GM23338 (cell line): ENCODE results near the gene EFCAB8. TPM values are rescaled to one million over a fixed set of nuclear protein-coding genes. Genes with fewer than 3 reads are reported as not detected.

Experiments
- ATAC-seq: fragments of 200-7000 bp; cut with Tn5 transposase; 3 replicates; pipeline ENCODE4 v1.9.1; 2020
- DNase-seq: peaks from one replicate; pipeline ENCODE4 v3.0.0-alpha.2; 2015; ENCODE audit warnings: low spot score
- H2AFZ ChIP-seq: fragments of 200-600 bp; sonication (generic); 2 replicates; pipeline ENCODE4 v1.8.0; 2016; ENCODE audit warnings: antibody characterized with exemption, mild to moderate bottlenecking, moderate library complexity
- H3F3A ChIP-seq: fragments of 200-600 bp; sonication (generic); replicated peaks from 2 replicates; pipeline ENCODE4 v1.8.0; 2017; ENCODE audit warnings: antibody characterized with exemption, mixed run types, low read depth
- H3K27ac ChIP-seq: fragments of 200-600 bp; sonication (generic); 2 replicates; pipeline ENCODE4 v1.6.1; 2016; ENCODE audit warnings: low read depth
- H3K27me3 ChIP-seq: fragments of 200-600 bp; sonication (generic); 2 replicates; pipeline ENCODE4 v1.8.0; 2016; ENCODE audit warnings: mild to moderate bottlenecking, mixed run types, moderate library complexity; ENCODE audit not compliant: insufficient read depth
- H3K36me3 ChIP-seq: fragments of 200-600 bp; sonication (generic); 2 replicates; pipeline ENCODE4 v1.8.0; 2016; ENCODE audit warnings: mild to moderate bottlenecking; ENCODE audit not compliant: insufficient read depth
- H3K4me1 ChIP-seq: fragments of 200-600 bp; sonication (generic); 2 replicates; pipeline ENCODE4 v1.8.0; 2016; ENCODE audit warnings: mild to moderate bottlenecking, moderate library complexity; ENCODE audit not compliant: insufficient read depth
- H3K4me2 ChIP-seq: fragments of 200-600 bp; sonication (generic); 2 replicates; pipeline ENCODE4 v1.7.1; 2017; ENCODE audit warnings: mixed run types
- H3K4me3 ChIP-seq: fragments of 200-600 bp; sonication (generic); 2 replicates; pipeline ENCODE4 v1.6.1; 2016; ENCODE audit warnings: mixed run types
- H3K79me2 ChIP-seq: fragments of 200-600 bp; sonication (generic); replicated peaks from 2 replicates; pipeline ENCODE4 v1.8.0; 2017; ENCODE audit warnings: mild to moderate bottlenecking; ENCODE audit not compliant: insufficient read depth
- H3K9me2 ChIP-seq: fragments of 200-600 bp; sonication (generic); 2 replicates; pipeline ENCODE4 v1.8.0; 2017; ENCODE audit not compliant: insufficient read depth
- H4K20me1 ChIP-seq: fragments of 200-600 bp; sonication (generic); replicated peaks from 2 replicates; pipeline ENCODE4 v1.8.0; 2017; ENCODE audit warnings: mild to moderate bottlenecking; ENCODE audit not compliant: insufficient read depth
- H3K27ac Mint-ChIP-seq: 2 replicates; pipeline ENCODE4 v1.8.0; 2020; ENCODE audit warnings: inconsistent platforms, mild to moderate bottlenecking, moderate library complexity, mixed read lengths
- H3K27me3 Mint-ChIP-seq: 3 replicates; pipeline ENCODE4 v1.8.0; 2022; ENCODE audit warnings: low read depth, mild to moderate bottlenecking, moderate library complexity, mixed read lengths, inconsistent platforms; ENCODE audit not compliant: insufficient read depth, poor library complexity
- H3K36me3 Mint-ChIP-seq: 3 replicates; pipeline ENCODE4 v1.8.0; 2021; ENCODE audit warnings: low read depth, mild to moderate bottlenecking, inconsistent platforms, moderate library complexity, mixed read lengths
- H3K4me1 Mint-ChIP-seq: 3 replicates; pipeline ENCODE4 v1.8.0; 2020; ENCODE audit warnings: mild to moderate bottlenecking, inconsistent platforms, mixed read lengths
- H3K4me3 Mint-ChIP-seq: 3 replicates; pipeline ENCODE4 v1.8.0; 2021; ENCODE audit warnings: moderate library complexity, mild to moderate bottlenecking, inconsistent platforms, mixed read lengths
- H3K9me3 Mint-ChIP-seq: 3 replicates; pipeline ENCODE4 v1.8.0; 2020; ENCODE audit warnings: moderate library complexity, mild to moderate bottlenecking, inconsistent platforms, mixed read lengths
- CREB1 ChIP-seq: fragments of 250-450 bp; sonication (Bioruptor Pico); IDR thresholded peaks from 2 replicates; pipeline ENCODE4 v1.5.0; 2020; ENCODE audit warnings: low read depth, mild to moderate bottlenecking, moderate library complexity
- CTCF ChIP-seq, 2 experiments: fragments of 200-600 bp in 1 of 2; sonication (generic) in 1 of 2; conservative IDR thresholded peaks; 2 replicates each; pipeline versions ENCODE4 v1.5.1 to v1.6.1; 2016 to 2017; ENCODE audit warnings: antibody characterized with exemption in 2 of 2, low read depth in 2 of 2, mild to moderate bottlenecking in 2 of 2, moderate library complexity in 1 of 2
- EZH2phosphoT487 ChIP-seq: fragments of 200-600 bp; sonication (generic); IDR thresholded peaks from one replicate; pipeline ENCODE4 v1.8.1; 2018; ENCODE audit warnings: antibody characterized with exemption; ENCODE audit not compliant: unreplicated experiment
- NANOG ChIP-seq: IDR thresholded peaks from 2 replicates; pipeline ENCODE4 v1.6.1; 2016; ENCODE audit warnings: antibody characterized with exemption, borderline replicate concordance
- POLR2AphosphoS5 ChIP-seq: IDR thresholded peaks from 2 replicates; pipeline ENCODE4 v1.6.1; 2016; ENCODE audit warnings: antibody characterized with exemption, low read depth
- REST ChIP-seq: IDR thresholded peaks from one replicate; pipeline ENCODE4 v1.6.1; 2018; ENCODE audit warnings: antibody characterized with exemption; ENCODE audit not compliant: unreplicated experiment
- STAT1 ChIP-seq: IDR thresholded peaks from one replicate; pipeline ENCODE4 v1.6.1; 2016; ENCODE audit warnings: antibody characterized with exemption; ENCODE audit not compliant: unreplicated experiment
- ZNF114 ChIP-seq: fragments of 250-450 bp; sonication (Bioruptor Pico); IDR thresholded peaks from 2 replicates; pipeline ENCODE4 v1.5.0; 2020; ENCODE audit warnings: mild to moderate bottlenecking, moderate library complexity
- ZNF331 ChIP-seq: fragments of 250-450 bp; sonication (Bioruptor Pico); IDR thresholded peaks from 2 replicates; pipeline ENCODE4 v1.5.0; 2020; ENCODE audit warnings: low read depth, mild to moderate bottlenecking, moderate library complexity
- polyA plus RNA-seq: library from polyadenylated mRNA; unstranded; fragments of >200 nt; fragmentation: Nextera tagmentation; extraction: Ambion mirVana; gene quantifications from 2 replicates; pipeline ENCODE4 v1.2.1, GENCODE V29; 2016
- total RNA-seq: library from RNA; depleted of rRNA; stranded (reverse); fragments of >200 nt; shearing (Covaris generic); gene quantifications from 2 replicates; pipeline ENCODE4 v1.2.3, GENCODE V29; 2014
- TF ChIP-seq, protein P1 (sequence below): IDR thresholded peaks from 2 replicates; pipeline ENCODE4 v1.6.1; 2016; ENCODE audit warnings: antibody characterized with exemption
- TF ChIP-seq, protein P2 (sequence below): fragments of 250-450 bp; sonication (Bioruptor Pico); IDR thresholded peaks from 2 replicates; pipeline ENCODE4 v1.5.0; 2020; ENCODE audit warnings: mild to moderate bottlenecking, moderate library complexity

EFCAB8 gene
- total and polyA plus RNA-seq, 2 experiments from 2014 or later = 0.35 TPM; not detected in 1

DNA sequence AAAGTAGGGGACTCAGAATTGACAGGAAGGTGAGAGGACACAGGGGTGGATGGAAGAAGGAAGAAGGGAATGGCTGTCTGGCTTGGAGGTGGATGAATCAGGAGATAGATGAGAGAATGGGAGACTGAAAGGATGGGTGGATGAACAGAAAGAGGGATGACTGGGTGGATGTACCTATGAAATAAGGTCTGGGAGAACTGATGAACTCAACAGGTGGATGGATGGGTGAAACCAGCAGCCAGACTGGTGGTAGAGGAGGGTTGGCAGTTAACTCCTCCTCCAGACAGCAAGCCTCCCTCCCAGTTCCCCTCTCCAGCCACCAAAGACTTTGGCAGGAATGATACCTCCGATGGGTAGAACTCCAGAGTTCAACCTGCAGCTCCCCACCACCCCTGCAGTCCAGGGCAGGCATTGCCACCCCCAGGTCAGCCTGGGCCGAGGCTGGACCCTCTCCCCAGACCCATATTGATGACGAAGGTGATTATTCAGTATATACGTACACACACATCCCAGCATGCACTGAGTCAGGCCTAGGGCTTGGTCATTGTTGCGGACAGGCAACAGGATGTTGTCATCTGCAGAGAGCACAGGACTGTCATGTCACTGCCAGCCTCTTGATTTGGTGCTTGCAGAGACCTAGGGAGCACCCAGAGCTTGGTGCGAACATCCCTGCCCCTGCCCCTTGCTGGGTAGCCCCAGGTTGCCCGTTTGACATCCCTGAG, 143.5 kb downstream of the EFCAB8 start:
- Histone ChIP-seq H3K27ac (no peak overlapping the region), H3K4me3 (no peak overlapping the region), H3F3A (no peaks in the 10 kb centered on the region), H2AFZ (no peak overlapping the region), H3K27me3 (no peaks in the 10 kb centered on the region), H3K79me2 (no peaks in the 10 kb centered on the region), H3K9me2 (no peaks in the 10 kb centered on the region), H3K4me2 (no peak overlapping the region), H4K20me1 (no peaks in the 10 kb centered on the region), H3K4me1 (no peaks in the 10 kb centered on the region), H3K36me3 (no peaks in the 10 kb centered on the region)
- peak; percentile 34; the same call in 2 of the 3 replicates for ATAC-seq
- no peaks in the 10 kb centered on the region for H3K4me1 Mint-ChIP-seq
- peaks cover 4% of the 10 kb centered on the region; the same call in 2 of the 3 replicates for H3K9me3 Mint-ChIP-seq
- no peak for DNase-seq
- no peak overlapping the region for H3K27ac Mint-ChIP-seq
- H3K36me3 Mint-ChIP-seq = peaks cover 3% of the 10 kb centered on the region; the same call in 1 of the 3 replicates
- TF ChIP-seq, protein P1, sequence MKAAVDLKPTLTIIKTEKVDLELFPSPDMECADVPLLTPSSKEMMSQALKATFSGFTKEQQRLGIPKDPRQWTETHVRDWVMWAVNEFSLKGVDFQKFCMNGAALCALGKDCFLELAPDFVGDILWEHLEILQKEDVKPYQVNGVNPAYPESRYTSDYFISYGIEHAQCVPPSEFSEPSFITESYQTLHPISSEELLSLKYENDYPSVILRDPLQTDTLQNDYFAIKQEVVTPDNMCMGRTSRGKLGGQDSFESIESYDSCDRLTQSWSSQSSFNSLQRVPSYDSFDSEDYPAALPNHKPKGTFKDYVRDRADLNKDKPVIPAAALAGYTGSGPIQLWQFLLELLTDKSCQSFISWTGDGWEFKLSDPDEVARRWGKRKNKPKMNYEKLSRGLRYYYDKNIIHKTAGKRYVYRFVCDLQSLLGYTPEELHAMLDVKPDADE = no peak
- no peak for TF ChIP-seq CREB1 (CRISPR knock-in tag)
- no peak for TF ChIP-seq REST
- no peak for TF ChIP-seq ZNF114 (CRISPR knock-in tag)
- TF ChIP-seq, protein P2, sequence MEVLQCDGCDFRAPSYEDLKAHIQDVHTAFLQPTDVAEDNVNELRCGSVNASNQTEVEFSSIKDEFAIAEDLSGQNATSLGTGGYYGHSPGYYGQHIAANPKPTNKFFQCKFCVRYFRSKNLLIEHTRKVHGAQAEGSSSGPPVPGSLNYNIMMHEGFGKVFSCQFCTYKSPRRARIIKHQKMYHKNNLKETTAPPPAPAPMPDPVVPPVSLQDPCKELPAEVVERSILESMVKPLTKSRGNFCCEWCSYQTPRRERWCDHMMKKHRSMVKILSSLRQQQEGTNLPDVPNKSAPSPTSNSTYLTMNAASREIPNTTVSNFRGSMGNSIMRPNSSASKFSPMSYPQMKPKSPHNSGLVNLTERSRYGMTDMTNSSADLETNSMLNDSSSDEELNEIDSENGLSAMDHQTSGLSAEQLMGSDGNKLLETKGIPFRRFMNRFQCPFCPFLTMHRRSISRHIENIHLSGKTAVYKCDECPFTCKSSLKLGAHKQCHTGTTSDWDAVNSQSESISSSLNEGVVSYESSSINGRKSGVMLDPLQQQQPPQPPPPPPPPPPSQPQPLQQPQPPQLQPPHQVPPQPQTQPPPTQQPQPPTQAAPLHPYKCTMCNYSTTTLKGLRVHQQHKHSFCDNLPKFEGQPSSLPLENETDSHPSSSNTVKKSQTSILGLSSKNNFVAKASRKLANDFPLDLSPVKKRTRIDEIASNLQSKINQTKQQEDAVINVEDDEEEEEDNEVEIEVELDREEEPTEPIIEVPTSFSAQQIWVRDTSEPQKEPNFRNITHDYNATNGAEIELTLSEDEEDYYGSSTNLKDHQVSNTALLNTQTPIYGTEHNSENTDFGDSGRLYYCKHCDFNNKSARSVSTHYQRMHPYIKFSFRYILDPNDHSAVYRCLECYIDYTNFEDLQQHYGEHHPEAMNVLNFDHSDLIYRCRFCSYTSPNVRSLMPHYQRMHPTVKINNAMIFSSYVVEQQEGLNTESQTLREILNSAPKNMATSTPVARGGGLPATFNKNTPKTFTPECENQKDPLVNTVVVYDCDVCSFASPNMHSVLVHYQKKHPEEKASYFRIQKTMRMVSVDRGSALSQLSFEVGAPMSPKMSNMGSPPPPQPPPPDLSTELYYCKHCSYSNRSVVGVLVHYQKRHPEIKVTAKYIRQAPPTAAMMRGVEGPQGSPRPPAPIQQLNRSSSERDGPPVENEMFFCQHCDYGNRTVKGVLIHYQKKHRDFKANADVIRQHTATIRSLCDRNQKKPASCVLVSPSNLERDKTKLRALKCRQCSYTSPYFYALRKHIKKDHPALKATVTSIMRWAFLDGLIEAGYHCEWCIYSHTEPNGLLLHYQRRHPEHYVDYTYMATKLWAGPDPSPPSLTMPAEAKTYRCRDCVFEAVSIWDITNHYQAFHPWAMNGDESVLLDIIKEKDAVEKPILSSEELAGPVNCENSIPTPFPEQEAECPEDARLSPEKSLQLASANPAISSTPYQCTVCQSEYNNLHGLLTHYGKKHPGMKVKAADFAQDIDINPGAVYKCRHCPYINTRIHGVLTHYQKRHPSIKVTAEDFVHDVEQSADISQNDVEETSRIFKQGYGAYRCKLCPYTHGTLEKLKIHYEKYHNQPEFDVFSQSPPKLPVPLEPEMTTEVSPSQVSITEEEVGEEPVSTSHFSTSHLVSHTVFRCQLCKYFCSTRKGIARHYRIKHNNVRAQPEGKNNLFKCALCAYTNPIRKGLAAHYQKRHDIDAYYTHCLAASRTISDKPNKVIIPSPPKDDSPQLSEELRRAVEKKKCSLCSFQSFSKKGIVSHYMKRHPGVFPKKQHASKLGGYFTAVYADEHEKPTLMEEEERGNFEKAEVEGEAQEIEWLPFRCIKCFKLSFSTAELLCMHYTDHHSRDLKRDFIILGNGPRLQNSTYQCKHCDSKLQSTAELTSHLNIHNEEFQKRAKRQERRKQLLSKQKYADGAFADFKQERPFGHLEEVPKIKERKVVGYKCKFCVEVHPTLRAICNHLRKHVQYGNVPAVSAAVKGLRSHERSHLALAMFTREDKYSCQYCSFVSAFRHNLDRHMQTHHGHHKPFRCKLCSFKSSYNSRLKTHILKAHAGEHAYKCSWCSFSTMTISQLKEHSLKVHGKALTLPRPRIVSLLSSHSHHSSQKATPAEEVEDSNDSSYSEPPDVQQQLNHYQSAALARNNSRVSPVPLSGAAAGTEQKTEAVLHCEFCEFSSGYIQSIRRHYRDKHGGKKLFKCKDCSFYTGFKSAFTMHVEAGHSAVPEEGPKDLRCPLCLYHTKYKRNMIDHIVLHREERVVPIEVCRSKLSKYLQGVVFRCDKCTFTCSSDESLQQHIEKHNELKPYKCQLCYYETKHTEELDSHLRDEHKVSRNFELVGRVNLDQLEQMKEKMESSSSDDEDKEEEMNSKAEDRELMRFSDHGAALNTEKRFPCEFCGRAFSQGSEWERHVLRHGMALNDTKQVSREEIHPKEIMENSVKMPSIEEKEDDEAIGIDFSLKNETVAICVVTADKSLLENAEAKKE (CRISPR knock-in tag) = no peak
- no peak for TF ChIP-seq CTCF (conservative IDR thresholded peaks at IDR 0.05; ENCODE audit: low read depth in 2 of 2)
- TF ChIP-seq ZNF331 (CRISPR knock-in tag) = no peak
- TF ChIP-seq EZH2phosphoT487 = no peak
- no peak for TF ChIP-seq NANOG
- no peak for TF ChIP-seq POLR2AphosphoS5
- TF ChIP-seq STAT1 = no peak
- peaks cover 17% of the 10 kb centered on the region for H3K27me3 Mint-ChIP-seq
- H3K4me3 Mint-ChIP-seq = no peak overlapping the region
